Glutamatergic neuron (in vitro differentiated cells): ENCODE results near the gene BRD4. TPM values are rescaled to one million over a fixed set of nuclear protein-coding genes. Genes with fewer than 3 reads are reported as not detected.

Source experiments
- DNase-seq: peaks from one replicate; pipeline ENCODE4 v3.0.0; 2022
- H3K27ac Mint-ChIP-seq: one replicate; pipeline ENCODE4 v1.8.0; 2020; ENCODE audit warnings: mild to moderate bottlenecking, mixed read lengths, inconsistent platforms; ENCODE audit not compliant: unreplicated experiment
- H3K27me3 Mint-ChIP-seq: one replicate; pipeline ENCODE4 v1.8.0; 2020; ENCODE audit warnings: mild to moderate bottlenecking, moderate library complexity, mixed read lengths, inconsistent platforms; ENCODE audit not compliant: unreplicated experiment
- H3K36me3 Mint-ChIP-seq: one replicate; pipeline ENCODE4 v1.8.0; 2020; ENCODE audit warnings: mild to moderate bottlenecking, mixed read lengths, inconsistent platforms; ENCODE audit not compliant: unreplicated experiment
- H3K4me1 Mint-ChIP-seq: one replicate; pipeline ENCODE4 v1.8.0; 2020; ENCODE audit warnings: mild to moderate bottlenecking, low read depth, mixed read lengths, inconsistent platforms; ENCODE audit not compliant: unreplicated experiment
- H3K4me3 Mint-ChIP-seq: one replicate; pipeline ENCODE4 v1.8.0; 2020; ENCODE audit warnings: mild to moderate bottlenecking, mixed read lengths, inconsistent platforms; ENCODE audit not compliant: unreplicated experiment
- H3K9me3 Mint-ChIP-seq: one replicate; pipeline ENCODE4 v1.8.0; 2020; ENCODE audit warnings: mild to moderate bottlenecking, moderate library complexity, mixed read lengths, inconsistent platforms; ENCODE audit not compliant: unreplicated experiment
- CTCF ChIP-seq: fragments of 200-600 bp; sonication (generic); IDR thresholded peaks from one replicate; pipeline ENCODE4 v1.5.0; 2021; ENCODE audit not compliant: partially characterized antibody, unreplicated experiment
- total RNA-seq: library from RNA; stranded (reverse); fragmentation: NEBNext Ultra II Directional; extraction: Animal tissue kit (Norgen Biotek cat#: 25700); gene quantifications from one replicate; pipeline ENCODE4 v1.2.1, GENCODE V29; 2021; ENCODE audit not compliant: unreplicated experiment

The BRD4 gene
- total RNA-seq, 1 donor from 2014 or later: 162 TPM

GRCh38 chr19:15213715-15214381 is 118.5 kb downstream of the BRD4 start:
- Mint-ChIP-seq H3K36me3 (no peaks in the 10 kb centered on the region), H3K27ac (no peak overlapping the region), H3K27me3 (peaks cover 4% of the 10 kb centered on the region), H3K4me1 (peaks cover 2% of the 10 kb centered on the region), H3K4me3 (no peak overlapping the region), H3K9me3 (peaks cover 2% of the 10 kb centered on the region)
- no peak for TF ChIP-seq CTCF
- DNase-seq: peak; percentile 62

- H3K27ac Mint-ChIP-seq: no peak overlapping the region
- DNase-seq: no peak
- H3K27me3 Mint-ChIP-seq: peaks cover 4% of the 10 kb centered on the region
- no peaks in the 10 kb centered on the region for H3K36me3 Mint-ChIP-seq
- peaks cover 2% of the 10 kb centered on the region for H3K4me1 Mint-ChIP-seq
- peaks cover 3% of the 10 kb centered on the region for H3K9me3 Mint-ChIP-seq
- TF ChIP-seq CTCF: no peak
- no peak overlapping the region for H3K4me3 Mint-ChIP-seq
Measured at GRCh38 chr19:15212711-15213110, 119.6 kb downstream of the BRD4 start.

- peaks cover 5% of the 10 kb centered on the region for H3K9me3 Mint-ChIP-seq
- H3K27ac Mint-ChIP-seq: no peak overlapping the region
- H3K4me1 Mint-ChIP-seq: peaks cover 2% of the 10 kb centered on the region
- TF ChIP-seq CTCF: no peak
- no peaks in the 10 kb centered on the region for H3K36me3 Mint-ChIP-seq
- H3K4me3 Mint-ChIP-seq: no peak overlapping the region
- no peak for DNase-seq
- H3K27me3 Mint-ChIP-seq: peaks cover 4% of the 10 kb centered on the region
Measured at GRCh38 chr19:15210323-15210781, 122.0 kb downstream of the BRD4 start.

- no peak overlapping the region for H3K27ac Mint-ChIP-seq
- no peak for TF ChIP-seq CTCF
- H3K9me3 Mint-ChIP-seq: peaks cover 11% of the 10 kb centered on the region
- DNase-seq: no peak
- peaks cover 21% of the 10 kb centered on the region for H3K27me3 Mint-ChIP-seq
- peak overlapping the region; percentile 65 for H3K4me3 Mint-ChIP-seq
- peaks cover 2% of the 10 kb centered on the region for H3K4me1 Mint-ChIP-seq
- H3K36me3 Mint-ChIP-seq: no peaks in the 10 kb centered on the region
Measured at GRCh38 chr19:15201374-15202023, 130.8 kb downstream of the BRD4 start.
